Suprapubic skin (tissue), 4 donors: ENCODE data around the gene PTPRJ. TPM values are rescaled to one million over a fixed set of nuclear protein-coding genes. Genes with fewer than 3 reads are reported as not detected.

Source experiments
- DNase-seq, 2 donors: peaks; one replicate each; pipeline ENCODE4 v3.0.0-alpha.2; 2019; ENCODE audit warnings: low spot score in 2 of 2
- H3K27ac ChIP-seq: fragments of 200-600 bp; sonication (generic); one replicate; pipeline ENCODE4 v1.5.1; 2019
- H3K27me3 ChIP-seq: fragments of 200-600 bp; sonication (generic); one replicate; pipeline ENCODE4 v1.5.1; 2019
- H3K36me3 ChIP-seq: fragments of 200-600 bp; sonication (generic); one replicate; pipeline ENCODE4 v1.5.1; 2019
- H3K4me1 ChIP-seq: fragments of 200-600 bp; sonication (generic); one replicate; pipeline ENCODE4 v1.5.1; 2019
- H3K4me3 ChIP-seq: fragments of 200-600 bp; sonication (generic); one replicate; pipeline ENCODE4 v1.5.1; 2019; ENCODE audit warnings: mild to moderate bottlenecking
- H3K9me3 ChIP-seq: fragments of 200-600 bp; sonication (generic); one replicate; pipeline ENCODE4 v1.5.1; 2019
- EP300 ChIP-seq: sonication (generic); formaldehyde crosslinking; IDR thresholded peaks from one replicate; pipeline ENCODE4 v1.6.1; 2017; ENCODE audit warnings: antibody characterized with exemption
- POLR2A ChIP-seq, 2 donors: fragments of 450-650 bp; IDR thresholded peaks; one replicate each; pipeline ENCODE4 v1.6.1; 2017; ENCODE audit warnings: antibody characterized with exemption in 2 of 2, mild to moderate bottlenecking in 2 of 2, moderate library complexity in 2 of 2
- POLR2AphosphoS5 ChIP-seq, 3 donors: sonication (generic); formaldehyde crosslinking; IDR thresholded peaks; one replicate each; pipeline ENCODE4 v1.6.1; 2017; ENCODE audit warnings: antibody characterized with exemption in 3 of 3
- WGBS: methylation state at CpG from one replicate; pipeline ENCODE4 v1.1.5; 2018; 5-methylcytosine and 5-hydroxymethylcytosine counted together
- total RNA-seq, 4 donors: library from RNA; depleted of rRNA; stranded (reverse); fragments of >200 nt; gene quantifications; one replicate each; pipeline ENCODE4 v1.1.0, GENCODE V29; 2016
- TF ChIP-seq, protein P1 (sequence below), 2 donors: fragments of 200-600 bp in 1 of 2; fragments of 450-650 bp in 1 of 2; sonication (generic) in 1 of 2; IDR thresholded peaks; one replicate each; pipeline ENCODE4 v1.5.1; 2016 to 2019; ENCODE audit warnings: antibody characterized with exemption in 2 of 2, mild to moderate bottlenecking in 1 of 2, moderate library complexity in 1 of 2

The PTPRJ gene
- total RNA-seq, 4 donors from 2014 or later: 4.0 to 15.5 (median 13.1) TPM

DNA sequence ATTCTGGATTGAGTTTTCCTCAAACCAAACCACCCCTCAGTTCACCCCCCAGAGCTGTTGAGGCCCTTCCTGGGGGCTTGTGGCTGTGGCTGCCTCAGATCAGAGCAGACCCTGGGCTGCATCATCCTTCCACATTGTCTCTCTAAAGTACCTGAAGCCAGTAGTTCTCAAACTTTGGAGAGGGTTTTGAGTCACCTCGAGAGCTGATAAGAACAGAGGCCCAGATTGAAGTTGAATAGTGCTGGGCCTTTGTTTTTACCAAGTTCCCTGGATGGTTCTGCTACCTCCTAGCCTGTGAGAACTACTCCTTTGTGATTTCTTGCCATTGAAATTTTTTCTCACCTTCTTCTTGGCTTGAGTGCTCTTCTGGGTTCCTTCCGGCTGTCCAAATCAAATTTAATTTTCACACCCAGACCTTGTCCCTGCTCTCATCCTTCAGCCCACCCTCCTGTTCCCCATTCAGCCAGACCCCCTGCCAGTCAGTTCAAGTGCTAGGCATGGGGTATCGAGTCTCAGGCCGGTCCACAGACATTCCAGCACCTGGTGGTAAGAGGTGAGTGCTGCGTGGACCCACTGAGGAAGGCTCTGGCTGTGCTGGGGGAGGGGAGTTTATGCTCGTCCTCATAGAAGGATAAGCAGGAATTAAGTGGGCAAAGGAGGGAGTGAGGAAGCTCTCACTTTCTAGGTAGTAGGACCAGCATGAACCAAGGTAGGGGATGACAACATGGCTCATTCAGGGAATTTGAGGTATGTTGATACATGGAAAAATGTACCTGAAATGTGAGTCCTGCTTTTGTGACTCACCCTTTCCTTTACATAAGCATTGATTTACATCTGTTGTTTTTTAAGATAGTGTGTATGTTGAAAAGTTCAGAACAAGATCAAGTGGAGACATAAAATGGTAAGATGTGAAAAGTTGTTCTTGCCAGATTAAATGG is 116.5 kb downstream of the PTPRJ start:
- no peak overlapping the region for H3K27ac ChIP-seq
- no peak for DNase-seq
- peaks cover 6% of the 10 kb centered on the region for H3K4me1 ChIP-seq
- no peaks in the 10 kb centered on the region for H3K9me3 ChIP-seq
- H3K27me3 ChIP-seq: no peaks in the 10 kb centered on the region
- TF ChIP-seq POLR2AphosphoS5 (IDR thresholded peaks at IDR 0.05): no peak
- TF ChIP-seq, protein P1, sequence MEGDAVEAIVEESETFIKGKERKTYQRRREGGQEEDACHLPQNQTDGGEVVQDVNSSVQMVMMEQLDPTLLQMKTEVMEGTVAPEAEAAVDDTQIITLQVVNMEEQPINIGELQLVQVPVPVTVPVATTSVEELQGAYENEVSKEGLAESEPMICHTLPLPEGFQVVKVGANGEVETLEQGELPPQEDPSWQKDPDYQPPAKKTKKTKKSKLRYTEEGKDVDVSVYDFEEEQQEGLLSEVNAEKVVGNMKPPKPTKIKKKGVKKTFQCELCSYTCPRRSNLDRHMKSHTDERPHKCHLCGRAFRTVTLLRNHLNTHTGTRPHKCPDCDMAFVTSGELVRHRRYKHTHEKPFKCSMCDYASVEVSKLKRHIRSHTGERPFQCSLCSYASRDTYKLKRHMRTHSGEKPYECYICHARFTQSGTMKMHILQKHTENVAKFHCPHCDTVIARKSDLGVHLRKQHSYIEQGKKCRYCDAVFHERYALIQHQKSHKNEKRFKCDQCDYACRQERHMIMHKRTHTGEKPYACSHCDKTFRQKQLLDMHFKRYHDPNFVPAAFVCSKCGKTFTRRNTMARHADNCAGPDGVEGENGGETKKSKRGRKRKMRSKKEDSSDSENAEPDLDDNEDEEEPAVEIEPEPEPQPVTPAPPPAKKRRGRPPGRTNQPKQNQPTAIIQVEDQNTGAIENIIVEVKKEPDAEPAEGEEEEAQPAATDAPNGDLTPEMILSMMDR (IDR thresholded peaks at IDR 0.05): no peak
- no peak for TF ChIP-seq POLR2A (IDR thresholded peaks at IDR 0.05)
- TF ChIP-seq EP300: no peak
- H3K4me3 ChIP-seq: no peak overlapping the region
- no peaks in the 10 kb centered on the region for H3K36me3 ChIP-seq
- WGBS: 87% methylated on average over 6 of the region's 6 CpGs

GRCh38 chr11:48098024-48098423 is 117.7 kb downstream of the PTPRJ start:
- H3K27ac ChIP-seq: no peak overlapping the region
- TF ChIP-seq, protein P1 (IDR thresholded peaks at IDR 0.05): no peak
- TF ChIP-seq POLR2AphosphoS5 (IDR thresholded peaks at IDR 0.05) (no peak), POLR2A (IDR thresholded peaks at IDR 0.05) (no peak), EP300 (no peak)
- no peaks in the 10 kb centered on the region for H3K9me3 ChIP-seq
- no peaks in the 10 kb centered on the region for H3K27me3 ChIP-seq
- no peaks in the 10 kb centered on the region for H3K36me3 ChIP-seq
- no peak overlapping the region for H3K4me3 ChIP-seq
- no peak for DNase-seq
- peaks cover 16% of the 10 kb centered on the region for H3K4me1 ChIP-seq
- 81% methylated on average over 6 of the region's 6 CpGs for WGBS

GRCh38 chr11:48099916-48100446 is 119.6 kb downstream of the PTPRJ start:
- peaks cover 35% of the 10 kb centered on the region for H3K4me1 ChIP-seq
- H3K27me3 ChIP-seq: no peaks in the 10 kb centered on the region
- no peak overlapping the region for H3K27ac ChIP-seq
- H3K36me3 ChIP-seq: no peaks in the 10 kb centered on the region
- no peaks in the 10 kb centered on the region for H3K9me3 ChIP-seq
- 93% methylated on average over 6 of the region's 6 CpGs for WGBS
- no peak for TF ChIP-seq POLR2A (IDR thresholded peaks at IDR 0.05)
- TF ChIP-seq, protein P1 (IDR thresholded peaks at IDR 0.05): no peak
- TF ChIP-seq EP300: no peak
- TF ChIP-seq POLR2AphosphoS5 (IDR thresholded peaks at IDR 0.05): no peak
- no peak for DNase-seq
- H3K4me3 ChIP-seq: no peak overlapping the region

- H3K4me1 ChIP-seq: peaks cover 38% of the 10 kb centered on the region
- H3K36me3 ChIP-seq: no peaks in the 10 kb centered on the region
- no peak overlapping the region for H3K27ac ChIP-seq
- WGBS: 80% methylated on average over 11 of the region's 11 CpGs
- H3K27me3 ChIP-seq: no peaks in the 10 kb centered on the region
- TF ChIP-seq EP300 (no peak), POLR2AphosphoS5 (IDR thresholded peaks at IDR 0.05) (no peak), POLR2A (IDR thresholded peaks at IDR 0.05) (no peak)
- TF ChIP-seq, protein P1 (IDR thresholded peaks at IDR 0.05): no peak
- no peak for DNase-seq
- H3K9me3 ChIP-seq: no peaks in the 10 kb centered on the region
- H3K4me3 ChIP-seq: no peak overlapping the region
Observed at GRCh38 chr11:48101044-48101733, 120.8 kb downstream of the PTPRJ start.

DNA sequence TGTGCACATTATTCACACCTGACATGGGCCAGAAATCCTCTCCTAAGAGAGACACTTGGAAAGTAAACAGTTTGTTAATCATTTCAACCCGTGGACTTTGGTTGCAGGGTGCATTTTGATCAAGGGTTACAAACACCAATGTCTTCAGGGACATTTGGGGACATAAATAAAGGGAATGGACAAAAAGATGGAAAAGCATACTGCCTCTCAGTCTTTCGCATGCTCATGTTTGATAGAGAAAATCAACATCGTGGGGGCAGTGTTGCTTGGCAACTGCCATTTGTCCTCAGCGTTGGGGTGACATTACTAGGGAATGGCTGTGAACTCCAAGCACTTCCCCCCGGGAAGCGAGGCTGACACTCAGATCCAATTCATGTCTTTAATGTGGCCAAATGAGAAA is 121.6 kb downstream of the PTPRJ start:
- WGBS: 47% methylated on average over 6 of the region's 6 CpGs
- no peaks in the 10 kb centered on the region for H3K36me3 ChIP-seq
- H3K4me1 ChIP-seq: peaks cover 38% of the 10 kb centered on the region
- H3K27ac ChIP-seq: no peak overlapping the region
- H3K9me3 ChIP-seq: no peaks in the 10 kb centered on the region
- no peaks in the 10 kb centered on the region for H3K27me3 ChIP-seq
- no peak for DNase-seq
- no peak for TF ChIP-seq POLR2A (IDR thresholded peaks at IDR 0.05)
- TF ChIP-seq POLR2AphosphoS5 (IDR thresholded peaks at IDR 0.05): no peak
- TF ChIP-seq, protein P1 (IDR thresholded peaks at IDR 0.05): no peak
- no peak for TF ChIP-seq EP300
- H3K4me3 ChIP-seq: no peak overlapping the region
